Activated gamma-delta T cell treated with anti-CD3 and anti-CD28 coated beads, Interleukin-2, amount 50 U/mL, for 16 hours (primary cell): ENCODE data around the gene PRDM12.

ENCODE experiments used
- DNase-seq: peaks from one replicate; pipeline ENCODE4 v3.0.0-alpha.2; 2020; ENCODE audit warnings: low read depth

The PRDM12 gene

DNA sequence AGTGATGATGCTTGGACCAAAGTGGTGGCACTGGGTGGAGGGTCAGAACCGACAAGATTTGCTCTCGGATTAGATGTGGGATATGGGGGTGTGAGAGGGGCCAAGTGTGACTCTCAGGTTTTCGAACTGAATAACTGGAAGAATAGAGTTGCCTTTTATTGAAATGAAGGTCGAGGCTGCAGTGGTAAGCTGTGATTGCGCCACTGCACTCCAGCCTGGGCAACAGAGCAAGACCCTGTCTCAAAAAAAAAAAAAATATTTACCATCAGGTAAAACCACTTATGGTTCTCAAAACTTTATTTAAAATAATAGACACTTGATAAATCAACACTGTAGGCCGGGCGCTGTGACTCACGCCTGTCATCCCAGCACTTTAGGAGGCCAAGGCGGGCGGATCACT is 56.4 kb downstream of the PRDM12 start:
- DNase-seq, result no peak

DNA sequence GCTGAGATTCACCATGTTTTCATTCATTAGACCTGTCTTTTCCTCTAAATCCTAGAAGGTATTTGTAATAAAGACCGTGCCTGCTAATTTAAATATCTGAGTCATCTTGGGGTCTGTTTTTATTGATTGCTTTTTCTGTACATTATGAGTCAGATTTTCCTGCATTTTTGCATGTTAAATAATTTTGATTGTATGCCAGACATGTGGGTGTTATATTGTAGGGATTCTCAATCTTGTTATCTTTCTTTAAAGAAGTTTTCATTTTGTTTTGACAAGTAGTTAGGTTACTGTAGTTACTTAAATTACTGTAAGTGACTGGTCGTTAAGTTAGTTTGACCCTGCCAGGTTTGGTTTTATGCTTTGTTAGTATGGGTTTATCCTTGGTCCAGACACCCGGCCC is 64.3 kb downstream of the PRDM12 start:
- DNase-seq, result no peak

DNA sequence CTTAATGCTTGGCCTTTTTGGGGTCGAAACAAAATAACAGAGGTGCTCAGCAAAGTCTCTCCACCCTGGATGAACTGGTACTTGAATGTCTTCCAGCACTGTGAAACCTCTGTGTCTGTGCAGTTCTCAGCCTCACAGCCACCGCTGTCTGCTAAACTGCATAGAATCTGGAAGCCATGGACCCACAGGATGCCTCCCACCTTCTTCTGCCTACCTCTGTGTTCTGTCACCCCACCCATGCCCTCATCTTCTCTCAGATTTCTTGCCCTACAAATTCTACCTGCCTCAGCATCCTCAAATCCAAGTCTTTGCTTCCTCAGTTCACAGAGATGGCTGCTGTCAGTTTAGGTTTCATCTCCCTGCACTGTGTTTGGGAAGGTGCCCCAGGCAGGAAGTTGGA is 64.8 kb downstream of the PRDM12 start:
- no peak for DNase-seq

DNA sequence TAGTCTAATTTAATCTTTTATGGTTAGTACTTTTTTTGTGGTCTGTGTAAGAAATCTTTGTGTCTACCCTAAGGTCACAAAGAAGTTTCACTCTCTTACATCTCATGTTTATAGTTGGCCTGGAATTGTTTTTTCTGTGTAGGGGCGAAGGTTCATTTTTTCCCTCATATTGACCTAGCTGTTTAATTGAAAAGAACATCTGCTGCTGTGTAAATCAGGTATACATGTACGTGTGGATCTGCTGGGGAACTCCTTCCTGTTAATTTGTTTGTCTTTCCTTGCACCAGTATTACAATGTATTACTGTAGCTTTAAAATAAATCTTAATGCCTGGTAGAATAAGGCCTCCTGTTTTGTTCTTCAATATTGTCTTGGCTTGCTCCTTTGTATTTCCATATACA is 67.0 kb downstream of the PRDM12 start:
- no peak for DNase-seq

DNA sequence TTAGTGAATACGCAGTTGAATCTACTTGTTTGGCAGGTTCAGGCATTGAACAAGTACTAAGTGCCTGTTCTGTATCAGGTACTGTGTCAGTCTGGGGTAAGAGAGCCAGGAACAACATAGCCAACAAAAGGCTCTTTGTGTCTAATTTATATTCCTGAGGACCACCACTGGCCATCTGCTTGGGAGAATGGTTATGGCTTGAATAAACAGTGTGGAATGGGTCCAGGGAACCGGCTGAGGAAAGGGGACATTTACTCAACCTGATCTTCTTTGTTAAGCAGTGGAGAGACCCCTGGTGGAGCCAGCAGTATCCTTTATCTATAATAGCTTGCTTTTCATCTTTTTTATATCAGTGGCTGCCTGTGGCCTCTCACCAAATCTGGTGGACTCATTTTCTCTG is 67.7 kb downstream of the PRDM12 start:
- no peak for DNase-seq
